HEK293 (cell line): ENCODE results near the gene THBD.
A peak's percentile ranks its signal among the peaks of the same experiment; 100 is the strongest.

Experiments used
- HOXA7 ChIP-seq: sonication (generic); formaldehyde crosslinking; IDR thresholded peaks from 2 replicates; pipeline ENCODE4 v1.8.1; 2022; ENCODE audit warnings: missing genetic modification reagents, borderline replicate concordance
- KLF9 ChIP-seq: fragments of 450-650 bp; formaldehyde crosslinking; IDR thresholded peaks from 2 replicates; pipeline ENCODE4 v1.5.1; 2016; ENCODE audit warnings: missing biosample characterization, missing genetic modification characterization, low read depth
- TRIM28 ChIP-seq: IDR thresholded peaks from 2 replicates; pipeline ENCODE4 v1.6.1; 2011; ENCODE audit warnings: low read length, control low read depth, borderline replicate concordance
- ZBTB21 ChIP-seq: fragments of 450-650 bp; formaldehyde crosslinking; IDR thresholded peaks from 2 replicates; pipeline ENCODE4 v1.5.1; 2017; ENCODE audit warnings: missing biosample characterization, missing genetic modification characterization
- ZNF341 ChIP-seq: fragments of 450-650 bp; formaldehyde crosslinking; IDR thresholded peaks from 2 replicates; pipeline ENCODE4; 2016; ENCODE audit warnings: low read depth, missing biosample characterization, missing genetic modification characterization
- ZNF423 ChIP-seq: fragments of 450-650 bp; formaldehyde crosslinking; IDR thresholded peaks from 2 replicates; pipeline ENCODE4 v1.5.1; 2016; ENCODE audit warnings: missing biosample characterization, missing genetic modification characterization
- TF ChIP-seq, protein P1 (sequence below): fragments of 450-650 bp; formaldehyde crosslinking; IDR thresholded peaks from 2 replicates; pipeline ENCODE4 v1.5.1; 2016; ENCODE audit warnings: missing biosample characterization, missing genetic modification characterization
- TF ChIP-seq, protein P2 (sequence below): IDR thresholded peaks from 2 replicates; pipeline ENCODE4 v1.6.1; 2011; ENCODE audit warnings: mild to moderate bottlenecking, low read depth, low read length, borderline replicate concordance
- TF ChIP-seq, protein P3 (sequence below): fragments of 450-650 bp; formaldehyde crosslinking; IDR thresholded peaks from 2 replicates; pipeline ENCODE4 v1.5.1; 2016; ENCODE audit warnings: missing biosample characterization, missing genetic modification characterization

DNA sequence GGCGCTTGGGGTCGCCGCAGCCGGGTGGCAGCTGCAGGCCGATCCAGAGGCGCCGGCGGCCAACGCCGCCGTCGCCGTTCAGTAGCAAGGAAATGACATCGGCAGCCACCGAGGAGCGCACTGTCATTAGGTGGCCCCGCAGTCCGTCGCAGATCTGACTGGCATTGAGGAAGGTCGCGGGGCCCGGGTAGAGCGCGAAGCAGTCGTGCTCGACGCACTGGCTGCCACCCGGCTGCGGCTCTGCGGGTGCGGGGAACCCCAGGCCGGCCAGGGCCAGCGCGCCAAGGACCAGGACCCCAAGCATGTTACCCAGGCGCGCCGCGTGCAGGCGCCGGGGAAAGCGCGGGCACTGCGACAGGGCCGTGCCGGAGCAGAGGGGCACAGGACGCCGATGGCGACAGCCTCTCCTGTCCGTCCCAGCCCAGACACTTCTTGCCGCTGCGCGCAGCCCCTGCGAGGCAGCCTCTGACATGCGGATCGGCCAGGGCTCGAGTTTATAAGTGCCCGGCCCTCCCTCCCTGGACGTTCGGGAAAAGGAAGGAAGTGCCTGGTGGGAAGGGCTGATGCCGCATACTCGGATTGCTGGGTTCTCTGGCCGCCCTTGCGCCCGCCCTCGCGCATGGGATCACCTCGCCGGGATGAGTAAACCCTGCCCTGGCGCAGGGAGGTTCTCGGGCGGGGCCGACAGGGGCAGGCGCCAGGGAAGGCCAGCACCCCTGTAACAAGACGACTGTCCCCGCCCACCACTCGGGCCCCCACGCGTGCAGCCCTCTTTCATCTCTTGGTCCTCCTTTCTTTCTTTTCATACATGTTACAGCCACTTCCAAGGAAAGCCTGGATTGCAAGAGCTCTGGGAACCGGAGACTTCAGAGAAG is at the start of gene THBD:
- TF ChIP-seq HOXA7 (no peak), ZBTB21 (tag by site-specific recombination) (no peak), TRIM28 (no peak), ZNF423 (tag by site-specific recombination) (no peak), KLF9 (tag by site-specific recombination) (no peak), ZNF341 (peak; percentile 93)
- TF ChIP-seq, protein P1, sequence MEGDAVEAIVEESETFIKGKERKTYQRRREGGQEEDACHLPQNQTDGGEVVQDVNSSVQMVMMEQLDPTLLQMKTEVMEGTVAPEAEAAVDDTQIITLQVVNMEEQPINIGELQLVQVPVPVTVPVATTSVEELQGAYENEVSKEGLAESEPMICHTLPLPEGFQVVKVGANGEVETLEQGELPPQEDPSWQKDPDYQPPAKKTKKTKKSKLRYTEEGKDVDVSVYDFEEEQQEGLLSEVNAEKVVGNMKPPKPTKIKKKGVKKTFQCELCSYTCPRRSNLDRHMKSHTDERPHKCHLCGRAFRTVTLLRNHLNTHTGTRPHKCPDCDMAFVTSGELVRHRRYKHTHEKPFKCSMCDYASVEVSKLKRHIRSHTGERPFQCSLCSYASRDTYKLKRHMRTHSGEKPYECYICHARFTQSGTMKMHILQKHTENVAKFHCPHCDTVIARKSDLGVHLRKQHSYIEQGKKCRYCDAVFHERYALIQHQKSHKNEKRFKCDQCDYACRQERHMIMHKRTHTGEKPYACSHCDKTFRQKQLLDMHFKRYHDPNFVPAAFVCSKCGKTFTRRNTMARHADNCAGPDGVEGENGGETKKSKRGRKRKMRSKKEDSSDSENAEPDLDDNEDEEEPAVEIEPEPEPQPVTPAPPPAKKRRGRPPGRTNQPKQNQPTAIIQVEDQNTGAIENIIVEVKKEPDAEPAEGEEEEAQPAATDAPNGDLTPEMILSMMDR (tag by site-specific recombination), result no peak
- TF ChIP-seq, protein P2, sequence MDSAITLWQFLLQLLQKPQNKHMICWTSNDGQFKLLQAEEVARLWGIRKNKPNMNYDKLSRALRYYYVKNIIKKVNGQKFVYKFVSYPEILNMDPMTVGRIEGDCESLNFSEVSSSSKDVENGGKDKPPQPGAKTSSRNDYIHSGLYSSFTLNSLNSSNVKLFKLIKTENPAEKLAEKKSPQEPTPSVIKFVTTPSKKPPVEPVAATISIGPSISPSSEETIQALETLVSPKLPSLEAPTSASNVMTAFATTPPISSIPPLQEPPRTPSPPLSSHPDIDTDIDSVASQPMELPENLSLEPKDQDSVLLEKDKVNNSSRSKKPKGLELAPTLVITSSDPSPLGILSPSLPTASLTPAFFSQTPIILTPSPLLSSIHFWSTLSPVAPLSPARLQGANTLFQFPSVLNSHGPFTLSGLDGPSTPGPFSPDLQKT, result no peak
- TF ChIP-seq, protein P3, sequence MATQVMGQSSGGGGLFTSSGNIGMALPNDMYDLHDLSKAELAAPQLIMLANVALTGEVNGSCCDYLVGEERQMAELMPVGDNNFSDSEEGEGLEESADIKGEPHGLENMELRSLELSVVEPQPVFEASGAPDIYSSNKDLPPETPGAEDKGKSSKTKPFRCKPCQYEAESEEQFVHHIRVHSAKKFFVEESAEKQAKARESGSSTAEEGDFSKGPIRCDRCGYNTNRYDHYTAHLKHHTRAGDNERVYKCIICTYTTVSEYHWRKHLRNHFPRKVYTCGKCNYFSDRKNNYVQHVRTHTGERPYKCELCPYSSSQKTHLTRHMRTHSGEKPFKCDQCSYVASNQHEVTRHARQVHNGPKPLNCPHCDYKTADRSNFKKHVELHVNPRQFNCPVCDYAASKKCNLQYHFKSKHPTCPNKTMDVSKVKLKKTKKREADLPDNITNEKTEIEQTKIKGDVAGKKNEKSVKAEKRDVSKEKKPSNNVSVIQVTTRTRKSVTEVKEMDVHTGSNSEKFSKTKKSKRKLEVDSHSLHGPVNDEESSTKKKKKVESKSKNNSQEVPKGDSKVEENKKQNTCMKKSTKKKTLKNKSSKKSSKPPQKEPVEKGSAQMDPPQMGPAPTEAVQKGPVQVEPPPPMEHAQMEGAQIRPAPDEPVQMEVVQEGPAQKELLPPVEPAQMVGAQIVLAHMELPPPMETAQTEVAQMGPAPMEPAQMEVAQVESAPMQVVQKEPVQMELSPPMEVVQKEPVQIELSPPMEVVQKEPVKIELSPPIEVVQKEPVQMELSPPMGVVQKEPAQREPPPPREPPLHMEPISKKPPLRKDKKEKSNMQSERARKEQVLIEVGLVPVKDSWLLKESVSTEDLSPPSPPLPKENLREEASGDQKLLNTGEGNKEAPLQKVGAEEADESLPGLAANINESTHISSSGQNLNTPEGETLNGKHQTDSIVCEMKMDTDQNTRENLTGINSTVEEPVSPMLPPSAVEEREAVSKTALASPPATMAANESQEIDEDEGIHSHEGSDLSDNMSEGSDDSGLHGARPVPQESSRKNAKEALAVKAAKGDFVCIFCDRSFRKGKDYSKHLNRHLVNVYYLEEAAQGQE, result no peak
